CD14-positive monocyte (primary cell): ENCODE data around the gene IQSEC3. TPM values are rescaled to one million over a fixed set of nuclear protein-coding genes. Genes with fewer than 3 reads are reported as not detected.

Source experiments
- DNase-seq, 3 donors: peaks; one replicate each; pipeline ENCODE4 v3.0.0-alpha.2; 2011 to 2022
- H2AFZ ChIP-seq: 2 replicates; pipeline ENCODE4 v1.6.0; 2012; ENCODE audit warnings: mild to moderate bottlenecking, low read depth, low read length, inconsistent platforms; ENCODE audit not compliant: insufficient read depth, poor library complexity, severe bottlenecking
- H3K27ac ChIP-seq, 2 donors: 1 replicate in 1 of 2; 2 replicates in 1 of 2; pipeline ENCODE4 v1.5.1; 2012 to 2013; ENCODE audit warnings: low read length in 2 of 2, control low read depth in 1 of 2, inconsistent platforms in 1 of 2, low read depth in 1 of 2, mild to moderate bottlenecking in 1 of 2
- H3K27me3 ChIP-seq, 2 donors: one replicate each; pipeline versions ENCODE4 v1.6.0 to v1.6.1; 2011 to 2013; ENCODE audit warnings: low read length in 2 of 2; ENCODE audit not compliant: control insufficient read depth in 2 of 2, insufficient read depth in 2 of 2
- H3K36me3 ChIP-seq, 2 donors: replicated peaks in 1 of 2; 1 replicate in 1 of 2; 2 replicates in 1 of 2; pipeline versions ENCODE4 v1.5.1 to v1.6.1; 2012 to 2013; ENCODE audit warnings: low read length in 2 of 2, control low read depth in 1 of 2, inconsistent platforms in 1 of 2, mild to moderate bottlenecking in 1 of 2; ENCODE audit not compliant: insufficient read depth in 2 of 2, control insufficient read depth in 1 of 2
- H3K4me1 ChIP-seq, 2 donors: 1 replicate in 1 of 2; 2 replicates in 1 of 2; pipeline versions ENCODE4 v1.5.1 to v1.6.1; 2012 to 2013; ENCODE audit warnings: low read length in 2 of 2, control low read depth in 1 of 2, inconsistent platforms in 1 of 2, mild to moderate bottlenecking in 1 of 2, moderate library complexity in 1 of 2; ENCODE audit not compliant: insufficient read depth in 2 of 2, control insufficient read depth in 1 of 2
- H3K4me2 ChIP-seq: replicated peaks from 2 replicates; pipeline ENCODE3; 2012; ENCODE audit warnings: low read length, moderate library complexity, mild to moderate bottlenecking; ENCODE audit not compliant: poor library complexity, severe bottlenecking; ENCODE audit errors: extremely low read depth
- H3K4me3 ChIP-seq, 3 experiments: fragments of 200-600 bp in 1 of 3; sonication (generic) in 1 of 3; replicated peaks in 1 of 3; 1 replicate in 2 of 3; 2 replicates in 1 of 3; pipeline ENCODE4 v1.5.1; 2011 to 2013; ENCODE audit warnings: low read length in 3 of 3, mild to moderate bottlenecking in 3 of 3, control low read depth in 2 of 3, low read depth in 2 of 3, inconsistent platforms in 1 of 3, moderate library complexity in 1 of 3
- H3K79me2 ChIP-seq: 2 replicates; pipeline ENCODE4 v1.6.0; 2012; ENCODE audit warnings: mild to moderate bottlenecking, control low read depth, inconsistent platforms, low read length, moderate library complexity; ENCODE audit not compliant: insufficient read depth
- H3K9ac ChIP-seq: 2 replicates; pipeline ENCODE4 v1.6.0; 2017; ENCODE audit warnings: low read length, mild to moderate bottlenecking; ENCODE audit not compliant: insufficient read depth, poor library complexity, severe bottlenecking
- H3K9me3 ChIP-seq, 2 donors: replicated peaks in 1 of 2; 1 replicate in 1 of 2; 2 replicates in 1 of 2; pipeline versions ENCODE4 v1.5.1 to v1.6.1; 2012 to 2013; ENCODE audit warnings: low read length in 2 of 2, control low read depth in 1 of 2; ENCODE audit not compliant: control insufficient read depth in 1 of 2, insufficient read depth in 1 of 2
- H4K20me1 ChIP-seq: 2 replicates; pipeline ENCODE4 v1.6.0; 2012; ENCODE audit warnings: mild to moderate bottlenecking, low read length, control low read depth, moderate library complexity; ENCODE audit not compliant: insufficient read depth
- H3K27ac Mint-ChIP-seq, 7 donors: one replicate each; pipeline ENCODE4 v1.8.0; 2020; ENCODE audit warnings: mild to moderate bottlenecking in 7 of 7, mixed read lengths in 7 of 7, moderate library complexity in 6 of 7, inconsistent platforms in 2 of 7
- H3K27me3 Mint-ChIP-seq, 3 donors: one replicate each; pipeline ENCODE4 v1.8.0; 2021 to 2022; ENCODE audit warnings: low read depth in 3 of 3, mild to moderate bottlenecking in 3 of 3, mixed read lengths in 3 of 3, moderate library complexity in 3 of 3, inconsistent platforms in 1 of 3
- H3K36me3 Mint-ChIP-seq, 2 donors: one replicate each; pipeline ENCODE4 v1.8.0; 2020; ENCODE audit warnings: mixed read lengths in 2 of 2, inconsistent platforms in 1 of 2, mild to moderate bottlenecking in 1 of 2
- H3K4me1 Mint-ChIP-seq: one replicate; pipeline ENCODE4 v1.8.0; 2020; ENCODE audit warnings: mild to moderate bottlenecking, mixed read lengths
- H3K4me3 Mint-ChIP-seq, 2 donors: one replicate each; pipeline ENCODE4 v1.8.0; 2020; ENCODE audit warnings: mild to moderate bottlenecking in 2 of 2, mixed read lengths in 2 of 2, moderate library complexity in 1 of 2
- H3K9me3 Mint-ChIP-seq, 7 donors: one replicate each; pipeline ENCODE4 v1.8.0; 2020 to 2022; ENCODE audit warnings: mixed read lengths in 7 of 7, mild to moderate bottlenecking in 6 of 7, moderate library complexity in 6 of 7, inconsistent platforms in 2 of 7
- WGBS: methylation state at CpG from one replicate; pipeline ENCODE4 v1.1.5; 2013; ENCODE audit warnings: missing lambda C conversion rate; ENCODE audit not compliant: insufficient coverage; 5-methylcytosine and 5-hydroxymethylcytosine counted together
- intact Hi-C, 2 donors: fragments of 100-400 bp; cut with micrococcal nuclease; formaldehyde crosslinking; loops; one replicate each; pipeline versions ENCODE4 v1.15.0 to v1.15.1; 2023
- polyA plus RNA-seq, 3 donors: library from polyadenylated mRNA; depleted of rRNA in 1 of 3; unstranded in 2 of 3; stranded (reverse) in 1 of 3; fragments of 300-500 nt in 2 of 3; fragments of >200 nt in 1 of 3; fragmentation: Illumina TruSeq in 2 of 3; gene quantifications; 1 replicate in 2 of 3; 2 replicates in 1 of 3; pipeline ENCODE4 v1.2.3, GENCODE V29; 2012 to 2021
- TF ChIP-seq, protein P1 (sequence below): fragments of 200-600 bp; IDR thresholded peaks from one replicate; pipeline ENCODE4 v1.8.0; 2022; ENCODE audit warnings: antibody characterized with exemption, mild to moderate bottlenecking

IQSEC3 gene
- polyA plus RNA-seq, 3 donors = not detected

DNA sequence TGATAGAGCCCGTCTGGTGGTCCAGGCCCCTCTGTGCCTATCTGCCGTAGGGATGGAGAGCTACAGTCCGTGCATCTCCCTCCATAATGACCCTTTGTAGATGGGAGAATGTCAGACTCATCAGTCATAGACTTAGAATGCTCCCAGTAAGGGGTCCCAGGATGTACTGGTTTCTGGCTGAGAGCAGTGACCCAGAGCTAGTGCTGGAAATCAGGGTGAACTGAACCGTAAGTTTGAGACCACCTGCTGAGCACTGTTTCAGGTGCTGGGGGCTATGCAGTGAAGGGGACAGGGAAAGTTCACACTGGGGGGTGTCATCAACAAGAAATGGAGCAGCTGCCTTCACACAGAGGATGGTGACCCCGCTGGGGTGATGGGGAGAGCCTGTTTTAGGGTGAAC is 113.3 kb downstream of the IQSEC3 start:
- no peak for DNase-seq
- H3K79me2 ChIP-seq = no peaks in the 10 kb centered on the region
- peaks cover 0 to 2% (median 0%) of the 10 kb centered on the region in 7 donors for H3K9me3 Mint-ChIP-seq

DNA sequence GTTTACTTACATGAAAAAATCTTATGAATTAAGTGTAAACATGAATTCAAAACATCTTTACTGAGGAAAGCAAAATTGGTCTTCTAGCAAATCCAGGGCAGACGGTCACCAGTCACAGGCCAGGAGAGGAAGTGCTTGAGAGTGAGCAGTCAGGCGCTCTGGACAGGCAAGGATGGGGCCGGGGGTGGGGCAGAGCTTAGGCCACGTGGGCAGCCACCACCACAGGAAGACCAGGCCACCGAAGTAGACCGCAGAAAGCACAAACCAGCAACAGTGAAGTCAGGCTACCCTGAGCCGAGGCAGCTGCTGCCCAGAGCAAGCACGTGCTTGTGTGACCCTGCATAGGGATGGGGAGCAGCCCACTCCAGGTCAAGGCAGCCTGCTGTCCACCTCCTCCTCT is 113.9 kb downstream of the IQSEC3 start:
- Histone ChIP-seq H3K36me3 (no peaks in the 10 kb centered on the region), H2AFZ (no peak overlapping the region), H3K9me3 (no peaks in the 10 kb centered on the region), H3K4me1 (peaks cover 30 to 42% of the 10 kb centered on the region in 2 donors), H3K79me2 (no peaks in the 10 kb centered on the region), H3K4me2 (peak overlapping the region; percentile 10), H4K20me1 (no peaks in the 10 kb centered on the region), H3K9ac (no peak overlapping the region), H3K27me3 (no peaks in the 10 kb centered on the region), H3K27ac (peak overlapping the region in 1 of 2 donors; percentile 5), H3K4me3 (no peak overlapping the region)
- H3K9me3 Mint-ChIP-seq = peaks cover 0 to 2% (median 0%) of the 10 kb centered on the region in 7 donors
- intact Hi-C loops = no loop called here
- no peaks in the 10 kb centered on the region for H3K36me3 Mint-ChIP-seq
- H3K4me1 Mint-ChIP-seq = peaks cover 31% of the 10 kb centered on the region
- peak; percentile 76 to 87 (median 81) for DNase-seq
- TF ChIP-seq, protein P1, sequence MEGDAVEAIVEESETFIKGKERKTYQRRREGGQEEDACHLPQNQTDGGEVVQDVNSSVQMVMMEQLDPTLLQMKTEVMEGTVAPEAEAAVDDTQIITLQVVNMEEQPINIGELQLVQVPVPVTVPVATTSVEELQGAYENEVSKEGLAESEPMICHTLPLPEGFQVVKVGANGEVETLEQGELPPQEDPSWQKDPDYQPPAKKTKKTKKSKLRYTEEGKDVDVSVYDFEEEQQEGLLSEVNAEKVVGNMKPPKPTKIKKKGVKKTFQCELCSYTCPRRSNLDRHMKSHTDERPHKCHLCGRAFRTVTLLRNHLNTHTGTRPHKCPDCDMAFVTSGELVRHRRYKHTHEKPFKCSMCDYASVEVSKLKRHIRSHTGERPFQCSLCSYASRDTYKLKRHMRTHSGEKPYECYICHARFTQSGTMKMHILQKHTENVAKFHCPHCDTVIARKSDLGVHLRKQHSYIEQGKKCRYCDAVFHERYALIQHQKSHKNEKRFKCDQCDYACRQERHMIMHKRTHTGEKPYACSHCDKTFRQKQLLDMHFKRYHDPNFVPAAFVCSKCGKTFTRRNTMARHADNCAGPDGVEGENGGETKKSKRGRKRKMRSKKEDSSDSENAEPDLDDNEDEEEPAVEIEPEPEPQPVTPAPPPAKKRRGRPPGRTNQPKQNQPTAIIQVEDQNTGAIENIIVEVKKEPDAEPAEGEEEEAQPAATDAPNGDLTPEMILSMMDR = no peak
- H3K27ac Mint-ChIP-seq = peak overlapping the region; percentile 18 to 91 (median 71)
- peak overlapping the region in 1 of 2 donors; percentile 53 for H3K4me3 Mint-ChIP-seq
- H3K27me3 Mint-ChIP-seq = peaks cover 2 to 14% (median 3%) of the 10 kb centered on the region in 3 donors
- WGBS = 0% methylated on average over 8 of the region's 8 CpGs

More for the DNA sequence above, 113.3 kb downstream of the IQSEC3 start:
- H3K9ac ChIP-seq = no peak overlapping the region
- peaks cover 26 to 37% of the 10 kb centered on the region in 2 donors for H3K4me1 ChIP-seq
- H3K4me3 ChIP-seq = no peak overlapping the region
- TF ChIP-seq, protein P1 = no peak
- H3K36me3 ChIP-seq = no peaks in the 10 kb centered on the region
- no peak overlapping the region for H3K4me2 ChIP-seq
- no peaks in the 10 kb centered on the region for H4K20me1 ChIP-seq
- WGBS = 88% methylated on average over 3 of the region's 5 CpGs
- Mint-ChIP-seq H3K27ac (peak overlapping the region in 6 of 7 donors; percentile 69 to 91 (median 72)), H3K27me3 (peaks cover 0 to 11% (median 2%) of the 10 kb centered on the region in 3 donors), H3K4me3 (peak overlapping the region in 1 of 2 donors; percentile 74), H3K4me1 (peaks cover 25% of the 10 kb centered on the region), H3K36me3 (no peaks in the 10 kb centered on the region)
- no peaks in the 10 kb centered on the region for H3K27me3 ChIP-seq
- no peak overlapping the region for H2AFZ ChIP-seq
- intact Hi-C loops = no loop called here
- H3K9me3 ChIP-seq = no peaks in the 10 kb centered on the region
- peak overlapping the region in 1 of 2 donors; percentile 5 for H3K27ac ChIP-seq
